GM11168 (cell line): ENCODE results near the gene ACOD1.
"Not testable (repeated sequence)": the region's sequence is repeated elsewhere in the genome, so short reads cannot be mapped to it uniquely, and the experiment has no call there.

ENCODE experiments used
- in situ Hi-C: fragments of 300-500 bp; cut with MboI; formaldehyde crosslinking; loops from one replicate; pipeline ENCODE4 v1.12.0; 2022; ENCODE audit warnings: low sequenced_read_pairs; ENCODE audit not compliant: unreplicated experiment

The ACOD1 gene

GRCh38 chr13:76944456-76944855, 3.9 kb upstream of the ACOD1 start:
- in situ Hi-C loops, result no loop called here

GRCh38 chr13:76950101-76950500, 1.8 kb downstream of the ACOD1 start:
- in situ Hi-C loops, result no loop called here

- in situ Hi-C loops, result no loop called here
Observed at GRCh38 chr13:76953968-76954367, 5.7 kb downstream of the ACOD1 start.

GRCh38 chr13:76954538-76954937, 6.2 kb downstream of the ACOD1 start:
- in situ Hi-C loops, result no loop called here

- in situ Hi-C loops, result no loop called here
Observed at GRCh38 chr13:76955193-76955592, 6.9 kb downstream of the ACOD1 start.

GRCh38 chr13:76955661-76956060, 7.3 kb downstream of the ACOD1 start:
- in situ Hi-C loops, result no loop called here

GRCh38 chr13:76958841-76959432, 10.6 kb downstream of the ACOD1 start:
- in situ Hi-C loops, result no loop called here

GRCh38 chr13:76959734-76960133, 11.4 kb downstream of the ACOD1 start:
- in situ Hi-C loops, result not testable (repeated sequence)

GRCh38 chr13:76965759-76966421, 17.6 kb downstream of the ACOD1 start:
- in situ Hi-C loops, result no loop called here

- in situ Hi-C loops, result no loop called here
Observed at GRCh38 chr13:76967031-76967430, 18.7 kb downstream of the ACOD1 start.

- in situ Hi-C loops, result no loop called here
Observed at GRCh38 chr13:76968041-76968440, 19.7 kb downstream of the ACOD1 start.

- in situ Hi-C loops, result no loop called here
Observed at GRCh38 chr13:76969488-76970365, 21.4 kb downstream of the ACOD1 start.

- in situ Hi-C loops, result no loop called here
Observed at GRCh38 chr13:76971215-76971614, 22.9 kb downstream of the ACOD1 start.

GRCh38 chr13:76971851-76972829, 23.8 kb downstream of the ACOD1 start:
- in situ Hi-C loops, result no loop called here

- in situ Hi-C loops, result no loop called here
Observed at GRCh38 chr13:76973920-76974617, 25.8 kb downstream of the ACOD1 start.

- in situ Hi-C loops, result no loop called here
Observed at GRCh38 chr13:76974618-76974975, 26.3 kb downstream of the ACOD1 start.

GRCh38 chr13:76975863-76976262, 27.6 kb downstream of the ACOD1 start:
- in situ Hi-C loops, result no loop called here

- in situ Hi-C loops, result no loop called here
Observed at GRCh38 chr13:76976490-76976889, 28.2 kb downstream of the ACOD1 start.

- in situ Hi-C loops, result no loop called here
Observed at GRCh38 chr13:76976929-76977328, 28.6 kb downstream of the ACOD1 start.
